ENCODE measurements around the gene TRAPPC12. TPM values are rescaled to one million over a fixed set of nuclear protein-coding genes. Genes with fewer than 3 reads are reported as not detected.

Gene TRAPPC12
- total RNA-seq, 1 experiment from 2014 or later, result 63.2 TPM

Other genes with a start within 250 kb of the TRAPPC12 start
- gene EIPR1, start 1.9 kb upstream of the TRAPPC12 start, total RNA-seq (2014; rRNA removed; shearing (Covaris generic)), result 71.2 and 75.5 TPM in 2 replicates
- gene ADI1, start 139.8 kb downstream of the TRAPPC12 start, total RNA-seq (2014; rRNA removed; shearing (Covaris generic)), result 98.8 and 106 TPM in 2 replicates
- 56.7 and 60.7 TPM in 2 replicates for gene RNASEH1, start 178.6 kb downstream of the TRAPPC12 start, total RNA-seq (2014; rRNA removed; shearing (Covaris generic))
- gene RPS7, start 195.6 kb downstream of the TRAPPC12 start, total RNA-seq (2014; rRNA removed; shearing (Covaris generic)), result 2,795 and 3,239 TPM in 2 replicates
- 0.72 and 2.2 TPM in 2 replicates for gene COLEC11, start 215.4 kb downstream of the TRAPPC12 start, total RNA-seq (2014; rRNA removed; shearing (Covaris generic))